Fibroblast of skin of left quadriceps (primary cell): ENCODE measurements around the gene ANKRD50.

ENCODE experiments used
- DNase-seq, 2 experiments: peaks; one replicate each; pipeline ENCODE4 v3.0.0-alpha.2; 2013; ENCODE audit warnings: low read depth in 2 of 2

The ANKRD50 gene, protein sequence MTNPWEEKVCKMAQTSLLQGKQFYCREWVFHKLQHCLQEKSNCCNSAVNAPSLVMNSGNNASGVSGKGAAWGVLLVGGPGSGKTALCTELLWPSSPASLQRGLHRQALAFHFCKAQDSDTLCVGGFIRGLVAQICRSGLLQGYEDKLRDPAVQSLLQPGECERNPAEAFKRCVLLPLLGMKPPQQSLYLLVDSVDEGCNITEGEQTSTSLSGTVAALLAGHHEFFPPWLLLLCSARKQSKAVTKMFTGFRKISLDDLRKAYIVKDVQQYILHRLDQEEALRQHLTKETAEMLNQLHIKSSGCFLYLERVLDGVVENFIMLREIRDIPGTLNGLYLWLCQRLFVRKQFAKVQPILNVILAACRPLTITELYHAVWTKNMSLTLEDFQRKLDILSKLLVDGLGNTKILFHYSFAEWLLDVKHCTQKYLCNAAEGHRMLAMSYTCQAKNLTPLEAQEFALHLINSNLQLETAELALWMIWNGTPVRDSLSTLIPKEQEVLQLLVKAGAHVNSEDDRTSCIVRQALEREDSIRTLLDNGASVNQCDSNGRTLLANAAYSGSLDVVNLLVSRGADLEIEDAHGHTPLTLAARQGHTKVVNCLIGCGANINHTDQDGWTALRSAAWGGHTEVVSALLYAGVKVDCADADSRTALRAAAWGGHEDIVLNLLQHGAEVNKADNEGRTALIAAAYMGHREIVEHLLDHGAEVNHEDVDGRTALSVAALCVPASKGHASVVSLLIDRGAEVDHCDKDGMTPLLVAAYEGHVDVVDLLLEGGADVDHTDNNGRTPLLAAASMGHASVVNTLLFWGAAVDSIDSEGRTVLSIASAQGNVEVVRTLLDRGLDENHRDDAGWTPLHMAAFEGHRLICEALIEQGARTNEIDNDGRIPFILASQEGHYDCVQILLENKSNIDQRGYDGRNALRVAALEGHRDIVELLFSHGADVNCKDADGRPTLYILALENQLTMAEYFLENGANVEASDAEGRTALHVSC (N-terminal part only)

DNA sequence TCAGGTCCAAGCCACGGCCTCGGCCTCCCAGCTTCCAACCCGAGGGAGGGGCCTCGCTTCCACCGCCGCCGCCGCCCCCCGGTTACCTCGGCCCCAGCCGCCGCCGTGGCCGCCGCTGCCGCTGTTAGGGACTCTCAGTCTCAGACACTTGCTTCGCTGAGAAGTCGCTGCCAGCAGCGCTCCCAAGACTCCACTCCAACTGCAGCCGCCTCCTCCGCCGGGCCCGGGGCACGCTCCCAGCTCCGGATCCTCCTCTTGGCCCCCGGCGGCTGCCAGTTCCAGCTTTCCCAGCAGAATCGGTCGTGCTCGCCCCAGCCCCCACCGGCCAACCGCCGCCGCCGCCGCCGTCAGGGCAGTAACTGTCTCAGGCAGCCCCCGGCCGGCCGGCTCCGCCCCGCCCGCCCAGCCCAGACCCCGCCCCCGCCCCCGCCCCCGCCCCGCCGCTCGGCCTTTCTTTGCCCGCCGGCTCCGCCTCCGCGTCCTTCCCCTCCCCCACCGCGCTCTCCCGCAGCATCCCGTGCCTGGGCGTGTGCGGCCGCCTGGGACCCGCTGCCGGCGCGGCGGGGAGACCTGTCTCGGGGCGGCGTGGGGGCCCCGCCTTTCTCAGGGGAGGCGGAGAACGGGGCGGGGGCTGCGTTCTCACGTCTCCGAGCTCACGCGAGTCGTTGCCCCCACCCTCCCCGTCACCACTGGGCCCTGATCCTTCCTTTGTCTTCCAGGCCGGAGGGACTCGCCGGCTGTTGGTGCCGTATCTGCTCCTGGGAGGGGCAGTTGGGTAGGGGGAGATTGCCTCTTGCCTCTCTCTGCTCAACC is at the start of gene ANKRD50:
TSS of gene ANKRD50 (minus strand) at position 361 of the 813 bp plus-strand sequence. CDS start 2,221 bp downstream, outside the sequence.
- peak; percentile 94 to 95 for DNase-seq

DNA sequence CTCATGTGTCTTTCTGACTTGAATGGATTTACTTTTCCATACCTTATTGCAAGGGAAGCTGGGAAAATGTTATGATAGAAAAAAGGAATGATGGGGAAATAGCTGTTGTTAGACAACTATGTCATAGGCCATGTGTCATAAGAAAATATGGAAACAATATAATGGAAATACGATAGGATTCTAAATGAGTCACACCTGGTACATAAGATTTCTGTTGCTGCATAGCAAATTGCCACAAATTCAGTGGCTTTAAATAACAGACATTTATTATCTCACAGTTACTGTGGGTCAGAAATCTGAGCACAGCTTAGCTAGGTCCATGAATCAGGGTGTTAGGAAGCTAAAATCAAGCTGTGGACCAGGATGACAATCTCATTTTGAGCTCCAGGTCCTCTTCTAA is 44.6 kb upstream of the ANKRD50 start:
- DNase-seq = peak; percentile 20 to 26

- DNase-seq = no peak
Observed at GRCh38 chr4:124754681-124755080, 42.1 kb upstream of the ANKRD50 start.

DNA sequence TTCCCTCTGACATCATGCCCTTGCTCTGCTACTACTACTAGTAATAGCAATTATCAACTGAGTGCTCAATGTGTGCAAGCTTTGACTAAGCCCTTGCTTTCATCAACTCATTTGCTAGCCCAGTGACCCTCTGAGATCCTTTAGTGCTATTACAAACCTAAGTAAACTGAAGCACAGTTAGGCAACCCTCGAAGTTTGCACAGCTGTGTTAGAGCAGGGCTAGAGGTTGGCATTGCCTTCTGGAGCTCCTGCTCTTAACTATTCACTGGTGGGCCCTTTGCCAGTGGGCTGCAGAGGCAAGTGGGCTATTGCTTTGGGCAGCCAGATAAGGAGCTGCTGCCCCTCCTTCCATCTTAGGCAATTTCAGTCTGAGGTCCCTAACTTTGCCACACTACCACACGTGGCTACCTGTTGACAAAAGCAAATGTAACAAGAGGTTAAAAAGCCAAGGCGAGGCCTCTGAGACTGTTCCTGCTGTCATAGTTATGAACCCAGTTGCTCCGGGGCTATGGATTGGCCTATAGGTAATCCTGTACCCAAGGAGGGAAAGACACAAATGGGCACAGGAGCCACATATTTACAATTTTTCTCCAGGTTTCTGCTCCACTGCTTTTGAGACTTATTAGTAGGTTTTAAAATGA is 41.5 kb upstream of the ANKRD50 start:
- DNase-seq = no peak

DNA sequence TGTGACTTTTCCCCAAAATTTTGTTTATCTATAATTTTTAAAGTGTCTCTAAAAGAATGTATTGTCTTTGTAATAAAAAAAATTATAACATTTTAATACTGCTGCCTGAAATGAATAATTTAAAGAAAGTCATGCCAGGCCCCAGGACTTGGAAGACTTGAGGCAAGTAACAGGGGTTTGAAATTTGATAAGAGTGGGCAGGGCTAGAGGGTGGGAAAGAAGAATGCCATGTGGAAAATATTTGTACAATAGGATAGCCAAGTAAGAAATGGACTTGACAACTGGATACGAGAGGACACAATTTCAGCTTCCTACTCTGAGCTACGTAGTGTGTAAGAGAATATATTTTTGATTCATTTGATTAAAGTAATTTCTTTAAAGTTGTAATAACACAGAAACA is 36.9 kb upstream of the ANKRD50 start:
- DNase-seq = no peak

GRCh38 chr4:124748965-124749364 is 36.4 kb upstream of the ANKRD50 start:
- no peak for DNase-seq

DNA sequence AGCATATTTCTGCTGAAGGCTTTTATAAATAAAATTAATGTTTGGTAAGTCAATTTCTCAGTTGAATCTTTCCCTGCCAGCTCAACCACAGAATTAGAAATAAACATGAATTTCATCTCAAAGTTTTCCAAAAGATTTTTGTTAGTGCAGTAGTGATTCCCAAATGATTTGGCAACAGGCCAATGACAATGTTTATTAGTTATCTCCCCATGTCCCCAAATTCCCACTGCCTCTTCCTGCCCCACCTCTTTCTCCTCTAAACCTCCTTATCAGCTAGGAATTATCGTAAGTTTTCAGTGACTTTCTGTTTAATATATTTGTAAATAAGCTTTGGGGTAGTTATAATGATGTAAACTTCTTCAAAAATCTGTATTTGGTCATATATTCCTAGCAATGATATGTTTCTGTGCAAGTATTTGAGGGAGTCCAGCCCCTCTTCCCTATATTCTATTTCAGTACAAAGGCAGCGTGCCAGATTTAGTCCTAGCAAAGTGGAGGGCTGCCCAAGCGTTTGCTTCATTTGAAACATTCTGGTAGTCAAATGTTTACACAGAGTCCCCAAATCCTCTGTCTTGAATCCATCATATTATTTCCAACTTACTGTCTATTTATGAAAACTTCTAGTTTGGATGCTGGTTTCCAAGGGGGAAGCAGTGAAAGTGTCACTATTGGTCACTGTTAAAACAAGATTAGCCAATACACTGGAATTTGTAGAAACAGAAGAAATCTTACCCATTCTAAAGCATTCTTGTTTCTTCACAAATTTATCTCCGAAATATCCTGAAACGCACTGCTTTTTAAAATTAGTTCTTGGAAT is 33.7 kb upstream of the ANKRD50 start:
- no peak for DNase-seq

- DNase-seq = no peak
Observed at GRCh38 chr4:124743711-124744110, 31.2 kb upstream of the ANKRD50 start.

DNA sequence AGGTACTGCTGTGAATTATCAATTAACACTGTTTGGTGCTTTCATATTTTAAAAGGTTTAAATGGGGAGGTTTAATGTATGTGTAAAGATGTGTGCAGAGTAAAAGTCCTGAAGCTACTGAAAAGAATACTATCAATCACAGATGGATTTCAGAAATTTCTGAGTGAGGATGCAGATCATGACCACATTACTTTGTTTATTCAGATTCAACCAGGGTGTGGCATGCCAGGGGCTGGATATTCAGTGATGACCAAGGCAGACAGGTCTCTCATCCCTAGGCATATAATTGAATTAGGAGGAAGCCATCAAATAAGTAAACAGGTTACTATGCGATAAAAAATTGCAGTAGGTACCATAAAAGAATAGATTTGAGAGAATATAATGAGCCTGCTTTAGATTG is 28.0 kb upstream of the ANKRD50 start:
- no peak for DNase-seq

- no peak for DNase-seq
Observed at GRCh38 chr4:124738994-124739393, 26.5 kb upstream of the ANKRD50 start.

DNA sequence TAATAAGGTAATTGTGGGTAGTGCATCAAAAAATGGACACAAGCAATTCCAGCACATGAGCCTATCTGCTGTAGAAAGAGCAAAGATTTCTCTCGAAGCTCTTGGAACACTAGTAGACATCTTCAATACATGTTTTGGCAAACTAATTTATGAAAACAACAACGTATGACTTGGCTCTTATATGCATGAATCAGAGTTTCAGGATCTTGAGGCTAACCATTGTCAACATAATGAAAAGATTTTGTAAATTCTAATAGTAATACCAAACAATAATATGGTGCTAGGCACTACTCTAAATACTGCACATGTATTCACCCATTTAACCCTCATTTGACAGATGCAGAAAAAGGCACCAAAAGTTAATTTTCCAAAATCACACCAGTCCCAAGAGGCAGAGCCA is 25.1 kb upstream of the ANKRD50 start:
- no peak for DNase-seq

DNA sequence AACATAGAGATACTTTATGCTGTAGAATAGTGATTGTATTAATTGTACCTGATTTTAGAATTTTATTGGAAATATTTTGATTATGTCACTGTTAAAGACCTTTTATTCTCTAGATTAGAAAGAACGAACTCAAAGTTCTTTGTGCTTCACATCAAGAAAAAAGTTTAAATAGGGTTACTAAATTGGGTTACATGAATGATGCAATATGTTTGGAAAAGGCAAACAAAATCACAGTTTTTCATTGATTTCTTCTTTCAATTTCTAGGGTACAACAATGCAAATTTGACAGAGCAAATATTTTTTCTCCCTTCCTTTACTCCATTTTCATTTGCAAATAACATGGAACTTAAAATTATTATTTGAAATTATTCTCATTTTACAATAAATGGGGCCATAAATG is 24.0 kb upstream of the ANKRD50 start:
- no peak for DNase-seq

- no peak for DNase-seq
Observed at GRCh38 chr4:124727331-124727890, 14.9 kb upstream of the ANKRD50 start.

- DNase-seq = no peak
Observed at GRCh38 chr4:124726269-124726668, 13.7 kb upstream of the ANKRD50 start.

- DNase-seq = no peak
Observed at GRCh38 chr4:124722071-124722470, 9.5 kb upstream of the ANKRD50 start.

GRCh38 chr4:124717101-124717500 is 4.6 kb upstream of the ANKRD50 start:
- DNase-seq = no peak

GRCh38 chr4:124713185-124713592 is 657 bp upstream of the ANKRD50 start:
- no peak for DNase-seq

DNA sequence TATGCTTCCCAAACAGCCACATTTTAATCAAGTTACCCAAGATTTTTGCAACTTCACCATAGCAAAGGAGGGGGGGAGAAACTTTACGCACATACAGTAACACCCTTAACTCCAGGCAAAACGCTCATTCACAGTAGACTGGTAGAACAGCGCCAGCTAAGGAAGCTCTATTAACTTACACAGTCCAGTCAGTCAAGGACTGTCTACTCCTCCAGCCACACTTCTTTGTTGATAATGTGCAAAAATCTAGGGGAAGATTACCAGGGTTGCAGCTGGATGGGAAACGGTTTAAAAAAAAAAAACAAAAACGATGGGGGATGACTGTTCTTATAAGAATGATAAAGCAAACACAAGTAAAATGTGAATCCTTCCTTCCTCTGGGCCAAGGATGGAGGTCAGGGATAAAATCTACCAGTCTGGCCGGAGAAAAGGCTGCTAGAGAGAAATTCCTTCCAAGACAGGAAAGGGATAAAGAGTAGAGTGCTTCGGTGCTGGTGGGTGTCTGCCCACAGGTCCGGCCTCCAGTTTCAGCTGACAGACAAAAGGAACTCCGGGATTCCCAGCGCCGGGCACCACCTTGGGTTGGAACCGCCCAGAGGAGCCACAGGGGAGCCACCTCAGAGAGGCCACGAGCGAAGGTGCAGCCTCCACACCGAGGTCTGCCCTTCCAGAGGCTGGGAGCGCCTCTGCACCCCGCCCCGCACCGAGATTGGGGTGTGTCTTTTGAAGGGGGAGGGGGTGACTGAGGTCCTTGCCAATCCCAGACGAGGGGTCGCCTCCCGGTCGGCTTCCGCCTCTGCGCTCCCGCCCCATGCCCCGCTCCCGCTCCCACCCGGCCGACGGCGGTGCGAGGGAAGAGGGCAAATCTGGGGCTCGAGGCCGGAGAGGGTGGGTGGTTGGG is 811 bp downstream of the ANKRD50 start:
- peak; percentile 35 to 37 for DNase-seq

DNA sequence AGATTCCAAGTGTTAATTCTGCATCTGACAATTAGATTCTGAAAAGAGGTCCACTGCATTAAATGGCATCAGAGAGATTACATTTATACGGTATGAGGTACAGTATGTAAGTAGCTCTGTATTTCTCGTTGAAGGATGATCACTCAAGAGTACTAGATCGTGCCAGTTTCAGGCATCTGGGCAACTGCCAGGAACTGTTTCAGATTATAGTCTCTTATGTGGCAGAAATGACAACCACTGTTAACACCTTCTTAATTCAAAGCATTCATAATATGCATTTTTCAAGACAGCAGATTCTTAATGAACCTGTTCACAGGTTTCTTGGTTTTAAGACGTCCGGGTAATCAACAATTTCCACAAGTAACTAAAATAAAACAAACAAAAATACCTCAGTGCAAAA is 1.6 kb downstream of the ANKRD50 start:
- DNase-seq = no peak
